ENCODE measurements around the gene LSM12. TPM values are rescaled to one million over a fixed set of nuclear protein-coding genes. Genes with fewer than 3 reads are reported as not detected.
A peak's percentile ranks its signal among the peaks of the same experiment; 100 is the strongest.

The LSM12 gene
- total RNA-seq, 4 donors from 2014 or later: 37.8 to 59.2 (median 46.0) TPM

- DNase-seq (ENCODE audit: extremely low spot score): no peak
- TF ChIP-seq EP300 (IDR thresholded peaks at IDR 0.05) (no peak), POLR2AphosphoS5 (IDR thresholded peaks at IDR 0.05) (no peak), POLR2A (IDR thresholded peaks at IDR 0.05; ENCODE audit: low read depth) (no peak), CTCF (IDR thresholded peaks at IDR 0.05) (no peak)
These were observed 54.1 kb downstream of the LSM12 start for GRCh38 chr17:44012391-44012790.

GRCh38 chr17:44011876-44012275, 54.6 kb downstream of the LSM12 start:
- 97% methylated on average over 6 of the region's 9 CpGs for WGBS
- Histone ChIP-seq H3K36me3 (peaks cover 0 to 34% (median 17%) of the 10 kb centered on the region in 4 donors), H3K4me3 (no peak overlapping the region), H3K27me3 (peaks cover 0 to 9% (median 0%) of the 10 kb centered on the region in 4 donors), H3K9me3 (no peaks in the 10 kb centered on the region), H3K4me1 (peaks cover 31 to 44% (median 36%) of the 10 kb centered on the region in 4 donors), H3K27ac (replicated peaks in 1 of 4) (no peak overlapping the region)
- intact Hi-C loops (cut with DNase I): no loop called here
- no peak for TF ChIP-seq POLR2AphosphoS5 (IDR thresholded peaks at IDR 0.05)
- no peak for TF ChIP-seq EP300 (IDR thresholded peaks at IDR 0.05)
- TF ChIP-seq CTCF (IDR thresholded peaks at IDR 0.05): no peak
- TF ChIP-seq POLR2A (IDR thresholded peaks at IDR 0.05; ENCODE audit: low read depth): no peak
- DNase-seq (ENCODE audit: extremely low spot score): no peak

More at GRCh38 chr17:44012391-44012790, 54.1 kb downstream of the LSM12 start:
- peaks cover 0 to 4% (median 0%) of the 10 kb centered on the region in 4 donors for H3K27me3 ChIP-seq
- H3K36me3 ChIP-seq: peaks cover 0 to 34% (median 17%) of the 10 kb centered on the region in 4 donors
- no peaks in the 10 kb centered on the region for H3K9me3 ChIP-seq
- intact Hi-C loops (cut with DNase I): no loop called here
- 72% methylated on average over 3 of the region's 3 CpGs for WGBS
- H3K4me3 ChIP-seq: no peak overlapping the region
- no peak overlapping the region for H3K27ac ChIP-seq (replicated peaks in 1 of 4)
- peaks cover 26 to 38% (median 32%) of the 10 kb centered on the region in 4 donors for H3K4me1 ChIP-seq

GRCh38 chr17:44010966-44011647, 55.4 kb downstream of the LSM12 start:
- intact Hi-C loops (cut with DNase I): no loop called here

GRCh38 chr17:44008205-44008909, 58.1 kb downstream of the LSM12 start:
- no peak for DNase-seq (ENCODE audit: extremely low spot score)
- WGBS: 73% methylated on average over 6 of the region's 6 CpGs
- TF ChIP-seq EP300 (IDR thresholded peaks at IDR 0.05): no peak
- no peak for TF ChIP-seq POLR2A (IDR thresholded peaks at IDR 0.05; ENCODE audit: low read depth)
- no peak for TF ChIP-seq POLR2AphosphoS5 (IDR thresholded peaks at IDR 0.05)
- no peak for TF ChIP-seq CTCF (IDR thresholded peaks at IDR 0.05)
- Histone ChIP-seq H3K4me1 (peaks cover 40 to 52% (median 48%) of the 10 kb centered on the region in 4 donors), H3K27ac (replicated peaks in 1 of 4) (no peak overlapping the region), H3K9me3 (no peaks in the 10 kb centered on the region), H3K4me3 (peak overlapping the region in 2 of 4 donors; percentile 60 to 61), H3K27me3 (peaks cover 6 to 44% (median 23%) of the 10 kb centered on the region in 4 donors), H3K36me3 (peaks cover 0 to 34% (median 17%) of the 10 kb centered on the region in 4 donors)
- intact Hi-C loops (cut with DNase I): no loop called here

More at GRCh38 chr17:44010966-44011647, 55.4 kb downstream of the LSM12 start:
- H3K27ac ChIP-seq (replicated peaks in 1 of 4): no peak overlapping the region
- no peaks in the 10 kb centered on the region for H3K9me3 ChIP-seq
- H3K4me1 ChIP-seq: peaks cover 38 to 51% (median 43%) of the 10 kb centered on the region in 4 donors
- H3K27me3 ChIP-seq: peaks cover 0 to 17% (median 2%) of the 10 kb centered on the region in 4 donors
- peaks cover 0 to 34% (median 17%) of the 10 kb centered on the region in 4 donors for H3K36me3 ChIP-seq
- no peak overlapping the region for H3K4me3 ChIP-seq
- DNase-seq (ENCODE audit: extremely low spot score): no peak
- no peak for TF ChIP-seq CTCF (IDR thresholded peaks at IDR 0.05)
- no peak for TF ChIP-seq POLR2AphosphoS5 (IDR thresholded peaks at IDR 0.05)
- no peak for TF ChIP-seq POLR2A (IDR thresholded peaks at IDR 0.05; ENCODE audit: low read depth)
- no peak for TF ChIP-seq EP300 (IDR thresholded peaks at IDR 0.05)
- 53% methylated on average over 3 of the region's 4 CpGs for WGBS
